GM20000 (cell line): Measurements from ENCODE around the gene KAZN.

Source experiments
- DNase-seq: peaks from one replicate; pipeline ENCODE4 v3.0.0; 2012; ENCODE audit warnings: low spot score
- TF ChIP-seq, protein P1 (sequence below): IDR thresholded peaks from 2 replicates; pipeline ENCODE4 v1.5.1; 2012; ENCODE audit warnings: mild to moderate bottlenecking, control low read depth; ENCODE audit errors: extremely low read depth, missing control alignments

KAZN gene

DNA sequence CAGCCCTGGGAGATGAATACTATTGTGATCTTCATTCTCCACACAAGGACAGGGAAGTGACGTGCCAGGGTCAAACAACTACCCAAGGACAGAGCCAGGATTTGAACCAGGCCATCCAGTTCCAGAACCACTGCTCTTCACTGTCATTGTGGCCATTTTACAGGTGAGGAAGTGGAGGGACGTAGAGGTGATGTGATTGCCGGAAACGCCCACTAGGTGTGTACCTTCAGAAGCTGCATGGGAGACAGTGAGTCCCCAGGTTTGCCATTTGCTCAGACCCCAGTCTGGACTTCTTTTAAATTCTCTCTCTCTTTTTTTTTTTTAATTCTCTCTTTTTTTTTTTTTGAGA lies 347.5 kb downstream of the KAZN start:
- no peak for DNase-seq
- TF ChIP-seq, protein P1, sequence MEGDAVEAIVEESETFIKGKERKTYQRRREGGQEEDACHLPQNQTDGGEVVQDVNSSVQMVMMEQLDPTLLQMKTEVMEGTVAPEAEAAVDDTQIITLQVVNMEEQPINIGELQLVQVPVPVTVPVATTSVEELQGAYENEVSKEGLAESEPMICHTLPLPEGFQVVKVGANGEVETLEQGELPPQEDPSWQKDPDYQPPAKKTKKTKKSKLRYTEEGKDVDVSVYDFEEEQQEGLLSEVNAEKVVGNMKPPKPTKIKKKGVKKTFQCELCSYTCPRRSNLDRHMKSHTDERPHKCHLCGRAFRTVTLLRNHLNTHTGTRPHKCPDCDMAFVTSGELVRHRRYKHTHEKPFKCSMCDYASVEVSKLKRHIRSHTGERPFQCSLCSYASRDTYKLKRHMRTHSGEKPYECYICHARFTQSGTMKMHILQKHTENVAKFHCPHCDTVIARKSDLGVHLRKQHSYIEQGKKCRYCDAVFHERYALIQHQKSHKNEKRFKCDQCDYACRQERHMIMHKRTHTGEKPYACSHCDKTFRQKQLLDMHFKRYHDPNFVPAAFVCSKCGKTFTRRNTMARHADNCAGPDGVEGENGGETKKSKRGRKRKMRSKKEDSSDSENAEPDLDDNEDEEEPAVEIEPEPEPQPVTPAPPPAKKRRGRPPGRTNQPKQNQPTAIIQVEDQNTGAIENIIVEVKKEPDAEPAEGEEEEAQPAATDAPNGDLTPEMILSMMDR, result no peak

DNA sequence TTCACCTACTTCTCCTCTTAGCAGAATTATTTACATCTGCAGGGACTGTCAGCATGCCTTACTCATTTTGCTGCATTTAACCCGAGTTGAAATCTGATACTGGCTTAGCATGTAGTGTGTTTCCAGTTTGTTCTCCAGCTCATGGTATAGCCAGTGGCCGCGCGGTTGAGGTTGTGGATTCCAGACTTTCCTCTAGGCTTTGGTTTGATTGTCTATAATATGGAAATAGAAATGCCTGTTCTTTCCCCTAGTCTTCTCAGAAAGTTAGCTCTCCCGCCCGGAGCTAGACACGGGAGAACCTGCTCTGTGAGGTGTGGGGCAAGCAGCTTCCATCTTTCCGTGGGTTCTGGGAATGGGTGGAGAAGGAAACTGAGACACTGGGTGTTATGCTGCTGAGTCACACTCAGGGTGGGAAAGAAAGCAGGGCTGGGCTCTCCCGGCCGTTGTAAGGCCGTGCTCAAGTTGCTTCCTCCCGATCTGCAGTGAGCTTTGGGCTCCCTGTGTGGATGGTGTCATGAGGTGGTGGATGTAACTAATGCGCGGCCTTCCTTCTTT lies 348.3 kb downstream of the KAZN start:
- no peak for DNase-seq
- TF ChIP-seq, protein P1, result no peak

DNA sequence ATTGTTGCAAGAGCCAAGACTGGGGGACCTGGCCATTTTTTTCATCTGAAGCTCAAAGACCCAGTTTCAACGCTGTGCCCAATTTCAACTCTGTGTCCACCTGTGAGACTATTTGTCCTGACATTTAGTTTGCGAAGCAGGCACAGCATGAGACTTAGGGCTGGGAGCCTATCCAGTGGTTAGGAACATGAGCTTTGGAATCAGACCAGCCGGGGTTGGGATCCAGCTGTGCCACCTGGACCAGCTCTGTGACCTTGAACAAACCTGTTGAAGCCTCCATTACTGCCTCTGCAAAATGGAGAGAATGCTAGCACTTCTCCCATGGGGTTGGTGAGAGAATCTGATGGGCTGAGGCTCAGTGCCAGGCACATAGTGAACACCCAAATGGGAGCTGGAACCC lies 348.9 kb downstream of the KAZN start:
- no peak for DNase-seq
- TF ChIP-seq, protein P1, result no peak

DNA sequence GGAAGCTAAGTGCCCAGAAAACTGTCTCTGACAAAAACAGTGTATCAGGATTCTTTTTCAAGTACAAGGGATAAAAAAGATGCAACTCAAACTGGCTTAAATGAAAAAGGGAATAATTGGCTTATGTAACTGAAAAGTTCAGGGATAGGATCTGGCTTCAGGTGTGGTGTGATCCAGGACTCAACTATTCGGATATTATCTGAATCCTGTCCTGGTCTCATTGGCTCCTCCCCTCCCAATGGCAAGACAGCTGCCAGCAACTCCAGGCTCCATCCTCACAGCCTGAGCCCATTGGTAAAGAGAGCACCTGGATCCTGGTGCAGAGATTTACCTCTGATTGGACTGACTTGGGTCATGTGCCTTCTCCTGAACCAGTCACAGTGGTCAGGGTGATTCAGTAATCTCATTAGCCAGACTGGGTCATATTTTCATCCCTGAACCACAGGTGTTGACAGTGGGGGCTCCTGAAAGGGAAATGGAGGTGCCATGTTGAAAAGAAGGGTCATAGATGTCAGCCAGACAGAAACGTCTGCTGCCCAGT lies 349.7 kb downstream of the KAZN start:
- no peak for DNase-seq
- TF ChIP-seq, protein P1, result no peak

DNA sequence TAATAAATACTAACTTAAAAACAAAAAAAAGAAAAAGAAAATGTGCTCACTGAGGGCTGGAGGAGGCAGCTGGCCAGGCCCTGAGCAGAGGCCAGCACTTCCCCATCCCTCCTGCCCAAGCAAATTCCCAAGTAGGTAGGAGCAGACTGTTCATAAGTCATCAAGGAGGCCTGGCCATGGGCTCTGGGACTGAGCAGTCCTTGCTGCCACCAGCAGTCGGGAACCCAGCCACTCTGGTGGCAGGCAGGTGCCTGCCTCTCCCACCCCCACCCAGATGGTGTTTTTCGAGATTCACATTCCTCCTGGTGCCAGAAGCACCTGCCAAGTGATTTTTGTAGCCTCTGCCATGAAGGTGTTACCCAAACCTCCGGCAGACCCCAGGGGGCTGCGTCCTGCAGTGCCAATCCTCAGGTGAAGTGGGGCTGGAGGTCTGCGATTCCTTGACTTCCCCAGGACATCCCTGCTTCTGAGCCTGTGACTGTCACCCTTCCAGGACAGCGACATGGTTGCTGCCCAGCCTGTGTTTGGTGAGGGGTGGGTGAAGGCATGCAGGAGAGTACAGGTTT lies 350.9 kb downstream of the KAZN start:
- no peak for DNase-seq
- TF ChIP-seq, protein P1, result no peak

DNA sequence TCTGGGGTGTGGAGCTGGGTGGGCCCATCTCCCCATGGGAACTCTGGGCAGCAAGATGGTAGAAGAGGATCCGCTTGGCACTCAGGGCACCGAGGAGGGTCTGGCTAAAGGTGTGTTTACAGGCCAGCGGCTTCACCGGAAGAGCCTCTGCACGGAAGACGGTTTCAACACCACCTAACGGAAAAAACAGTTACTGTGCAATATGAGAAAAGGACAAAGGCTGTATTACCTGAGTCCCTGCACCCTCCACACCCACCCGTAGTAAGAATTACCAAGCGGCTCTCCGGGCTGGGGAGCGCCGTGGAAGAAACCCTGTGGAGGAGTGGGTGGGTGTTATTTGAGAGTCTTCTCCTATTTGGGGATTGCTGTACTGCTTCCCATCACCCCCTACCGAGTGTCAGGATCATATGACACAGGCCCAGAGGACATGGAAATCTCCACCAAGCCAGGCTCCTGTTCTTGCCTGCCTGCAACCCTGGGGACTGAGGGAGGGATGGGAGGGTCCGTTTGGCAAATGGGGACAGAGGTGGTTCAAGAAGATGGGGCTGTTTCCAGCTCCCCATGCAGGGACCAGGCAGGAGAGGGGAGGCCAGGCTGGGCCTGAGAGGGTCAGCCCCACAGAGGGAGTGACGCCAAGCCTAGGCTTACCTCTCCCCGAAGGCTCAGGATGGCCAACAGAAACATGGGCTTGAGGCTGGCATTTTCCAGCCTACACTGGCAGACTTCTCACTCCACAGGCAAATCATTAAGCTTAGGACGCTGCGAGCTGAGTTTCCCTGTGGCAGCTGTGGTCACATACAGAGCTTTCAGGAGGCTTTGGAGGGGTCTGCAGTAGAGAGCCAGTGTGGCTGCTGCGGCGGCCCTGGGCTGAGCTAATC lies 351.6 kb downstream of the KAZN start:
- TF ChIP-seq, protein P1, result no peak
- DNase-seq, result no peak

DNA sequence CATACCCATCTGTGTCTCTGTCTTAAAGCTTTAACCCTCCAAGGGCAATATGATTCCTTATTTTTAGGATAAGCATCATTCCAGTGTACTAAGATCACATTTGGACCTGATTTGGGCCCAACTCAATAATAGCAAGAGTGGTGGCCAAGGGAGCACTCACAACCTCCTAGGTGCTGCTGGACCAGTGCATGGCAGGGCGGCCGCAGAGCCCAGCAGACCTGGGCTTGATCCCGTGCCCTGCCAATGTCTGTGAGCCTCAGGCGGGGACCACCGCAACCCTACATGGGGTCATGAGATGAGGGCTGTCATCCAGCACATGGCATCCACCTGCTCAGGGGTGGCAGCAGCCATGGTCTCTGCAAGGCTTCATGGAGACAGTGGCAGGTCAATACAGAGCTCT lies 353.3 kb downstream of the KAZN start:
- no peak for DNase-seq

More for the DNA sequence above, 353.3 kb downstream of the KAZN start:
- TF ChIP-seq, protein P1, result no peak
